Left ventricle myocardium superior (tissue), 1 donor: Measurements from ENCODE around the gene SHE. TPM values are rescaled to one million over a fixed set of nuclear protein-coding genes. Genes with fewer than 3 reads are reported as not detected.

Experiments
- ATAC-seq: fragments of 200-7000 bp; cut with Tn5 transposase; one replicate; pipeline ENCODE4 v1.9.1; 2020; ENCODE audit warnings: mild to moderate bottlenecking, moderate library complexity
- DNase-seq: peaks from one replicate; pipeline ENCODE4 v3.0.0-alpha.2; 2020
- intact Hi-C: fragments of 100-400 bp; cut with micrococcal nuclease; formaldehyde crosslinking; loops from one replicate; pipeline ENCODE4 v1.11.0; 2022
- total RNA-seq: library from RNA; stranded (reverse); fragmentation: NEBNext Ultra II Directional; extraction: Animal tissue kit (Norgen Biotek cat#: 25700); gene quantifications from one replicate; pipeline ENCODE4 v1.2.1, GENCODE V29; 2021
- donor health status: DM: no; HTN: yes; CAD: no; lungs with severe emphysema.

Gene SHE
- total RNA-seq, 1 donor from 2014 or later = 10.2 TPM

- DNase-seq (no peak), ATAC-seq (no peak)
- intact Hi-C loops = no loop called here
These were observed 68.9 kb downstream of the SHE start for GRCh38 chr1:154433161-154433764.

DNA sequence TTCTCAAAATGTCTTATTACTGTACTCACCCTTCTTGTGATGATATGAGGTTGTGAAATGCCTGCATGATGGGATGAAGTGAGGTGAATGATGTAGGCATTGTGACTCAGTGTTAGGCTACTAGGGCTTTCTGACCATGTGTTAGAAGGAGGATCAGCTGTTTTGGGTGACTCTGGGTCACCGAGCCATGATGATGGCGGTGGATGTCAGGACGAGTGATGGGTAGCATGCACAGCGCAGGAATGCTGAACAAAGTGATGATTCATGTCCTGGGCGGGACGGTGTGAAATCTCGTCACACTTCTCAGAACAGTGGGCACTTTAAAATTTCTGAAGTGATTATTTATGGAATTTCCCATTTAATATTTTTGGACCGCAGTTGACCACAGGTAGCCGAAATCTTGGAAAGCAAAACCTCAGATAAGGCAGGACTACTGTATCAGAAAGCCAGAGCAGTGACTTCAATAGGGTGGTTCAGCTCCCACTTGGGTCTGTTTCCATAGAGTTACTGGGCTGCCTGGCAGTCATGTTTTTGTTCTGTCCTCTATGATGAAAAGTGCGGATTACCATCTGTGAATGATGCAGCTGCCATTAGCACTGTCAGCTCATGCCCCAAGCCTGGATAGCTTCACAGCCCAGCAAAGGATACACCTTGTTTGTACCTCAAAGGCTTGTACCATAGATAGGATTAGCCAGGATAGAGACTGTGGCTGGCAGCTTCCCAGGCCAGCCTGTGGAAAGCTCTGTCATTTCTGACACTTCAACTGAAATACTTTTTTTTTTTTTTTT is 70.4 kb downstream of the SHE start:
- peak; percentile 0 for ATAC-seq
- DNase-seq = no peak
- intact Hi-C loops = no loop called here

DNA sequence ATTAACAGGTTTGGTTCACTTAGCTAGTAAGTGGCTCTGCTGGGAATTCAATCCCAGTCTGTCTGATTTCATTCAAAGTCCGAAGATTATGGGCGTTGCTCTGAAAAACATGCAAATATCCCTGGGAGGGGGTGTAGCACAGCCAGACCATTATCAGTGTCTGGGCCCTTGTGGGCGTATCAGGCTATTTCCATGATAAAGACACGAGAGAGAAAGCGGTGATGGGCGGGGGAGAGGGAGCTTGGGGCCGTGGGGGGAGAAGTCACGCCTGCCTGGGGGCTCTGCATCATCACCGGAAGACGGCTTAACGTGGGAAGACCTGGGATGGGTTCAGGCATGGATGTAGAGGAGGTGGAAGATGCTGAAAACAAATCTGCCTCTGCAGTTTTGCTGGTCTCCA is 71.3 kb downstream of the SHE start:
- no peak for DNase-seq
- intact Hi-C loops = no loop called here
- ATAC-seq = no peak

DNA sequence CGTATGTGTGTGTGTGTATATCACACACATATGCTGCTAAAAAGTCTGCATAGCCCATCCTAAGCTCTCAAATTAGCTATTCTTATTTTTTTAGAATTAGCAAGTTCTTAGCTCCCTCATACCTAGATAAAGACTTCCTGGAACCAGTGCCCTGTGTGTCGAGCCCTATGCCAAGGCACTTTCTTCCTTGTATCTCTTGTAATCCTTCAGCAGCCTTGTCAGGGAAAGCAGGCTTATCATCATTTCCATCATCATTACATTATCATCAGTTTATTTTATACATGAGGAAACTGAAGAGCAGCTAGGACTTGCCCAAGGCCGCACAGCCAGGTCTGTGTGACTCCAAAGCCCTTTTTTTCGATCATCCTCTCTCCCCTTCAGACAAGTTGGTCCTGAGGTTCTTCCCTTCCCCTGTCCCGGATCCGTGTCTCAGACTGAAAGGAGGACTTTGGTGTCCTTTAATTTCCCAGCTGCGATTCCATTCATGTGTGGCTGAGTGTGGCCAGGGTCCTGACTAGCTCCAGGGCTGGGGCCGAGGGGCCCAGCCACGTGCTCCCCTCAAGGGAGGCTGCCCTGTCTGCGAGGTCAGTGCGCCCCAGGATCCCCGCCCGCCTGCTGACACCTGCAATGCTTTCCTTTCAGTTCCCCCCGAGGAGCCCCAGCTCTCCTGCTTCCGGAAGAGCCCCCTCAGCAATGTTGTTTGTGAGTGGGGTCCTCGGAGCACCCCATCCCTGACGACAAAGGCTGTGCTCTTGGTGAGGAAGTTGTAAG is 72.2 kb downstream of the SHE start:
- no peak for ATAC-seq
- no peak for DNase-seq
- intact Hi-C loops = no loop called here

Other genes starting within 250 kb of the SHE start
- gene HAX1, start 229.8 kb downstream of the SHE start, total RNA-seq = 181 TPM
- gene AQP10, start 181.3 kb downstream of the SHE start, total RNA-seq = 0.27 TPM
- 9.2 TPM for gene ATP8B2, start 176.9 kb downstream of the SHE start, total RNA-seq
- 15.3 TPM for gene IL6R, start 97.1 kb downstream of the SHE start, total RNA-seq
- gene TDRD10, start 193 bp downstream of the SHE start, total RNA-seq = 1.9 TPM
- gene UBE2Q1, start 56.2 kb upstream of the SHE start, total RNA-seq = 68.7 TPM
- not detected for gene CHRNB2, start 65.4 kb upstream of the SHE start, total RNA-seq
- 61.3 TPM for gene ADAR, start 105.8 kb upstream of the SHE start, total RNA-seq